CD4-positive, alpha-beta memory T cell (primary cell): ENCODE results near the gene MCIDAS. TPM values are rescaled to one million over a fixed set of nuclear protein-coding genes. Genes with fewer than 3 reads are reported as not detected.
A peak's percentile ranks its signal among the peaks of the same experiment; 100 is the strongest.

Experiments
- CTCF ChIA-PET: fragments of 350-600 bp; sonication (Branson Sonifier 250); formaldehyde crosslinking; loops from one replicate; lab custom pipeline; 2021; ENCODE audit warnings: inconsistent platforms; ENCODE audit not compliant: partially characterized antibody; lab: Charles Lee
- POLR2A ChIA-PET: fragments of 350-600 bp; sonication (Branson Sonifier 250); formaldehyde crosslinking; loops from one replicate; lab custom pipeline; 2021; ENCODE audit not compliant: partially characterized antibody; lab: Charles Lee
- DNase-seq, 5 donors: peaks; one replicate each; pipeline versions ENCODE4 v3.0.0 to v3.0.0-alpha.2; 2020 to 2022; ENCODE audit warnings: mixed read lengths in 1 of 5
- H3K27ac ChIP-seq: one replicate; pipeline ENCODE4 v1.7.0; 2013; ENCODE audit warnings: low read depth, low read length
- H3K27me3 ChIP-seq: 2 replicates; pipeline ENCODE4 v1.7.0; 2013; ENCODE audit warnings: mild to moderate bottlenecking, low read length, moderate library complexity; ENCODE audit not compliant: insufficient read depth
- H3K36me3 ChIP-seq: 2 replicates; pipeline ENCODE4 v1.7.0; 2013; ENCODE audit warnings: mild to moderate bottlenecking, low read length, moderate library complexity; ENCODE audit not compliant: insufficient read depth
- H3K4me1 ChIP-seq: 2 replicates; pipeline ENCODE4 v1.7.0; 2013; ENCODE audit warnings: mild to moderate bottlenecking, low read length, moderate library complexity; ENCODE audit not compliant: insufficient read depth
- H3K4me3 ChIP-seq, 2 donors: one replicate each; pipeline ENCODE4 v1.7.0; 2013; ENCODE audit warnings: low read length in 2 of 2, mild to moderate bottlenecking in 1 of 2
- H3K9me3 ChIP-seq, 2 donors: one replicate each; pipeline ENCODE4 v1.7.0; 2013; ENCODE audit warnings: low read length in 2 of 2, control low read depth in 1 of 2; ENCODE audit not compliant: control insufficient read depth in 1 of 2
- H3K27ac Mint-ChIP-seq, 7 donors: one replicate each; pipeline ENCODE4 v1.8.0; 2020 to 2021; ENCODE audit warnings: mixed read lengths in 7 of 7, mild to moderate bottlenecking in 6 of 7, inconsistent platforms in 3 of 7, moderate library complexity in 3 of 7
- H3K27me3 Mint-ChIP-seq, 2 donors: one replicate each; pipeline ENCODE4 v1.8.0; 2020 to 2021; ENCODE audit warnings: mixed read lengths in 2 of 2
- H3K36me3 Mint-ChIP-seq, 2 donors: one replicate each; pipeline ENCODE4 v1.8.0; 2020 to 2021; ENCODE audit warnings: mixed read lengths in 2 of 2, inconsistent platforms in 1 of 2, mild to moderate bottlenecking in 1 of 2
- H3K4me1 Mint-ChIP-seq, 4 donors: one replicate each; pipeline ENCODE4 v1.8.0; 2020 to 2021; ENCODE audit warnings: mixed read lengths in 4 of 4, mild to moderate bottlenecking in 1 of 4
- H3K4me3 Mint-ChIP-seq, 8 donors: one replicate each; pipeline ENCODE4 v1.8.0; 2020 to 2021; ENCODE audit warnings: mixed read lengths in 8 of 8, mild to moderate bottlenecking in 7 of 8, moderate library complexity in 6 of 8, inconsistent platforms in 3 of 8
- H3K9me3 Mint-ChIP-seq, 8 donors: one replicate each; pipeline ENCODE4 v1.8.0; 2020 to 2021; ENCODE audit warnings: mixed read lengths in 8 of 8, mild to moderate bottlenecking in 5 of 8, inconsistent platforms in 3 of 8, moderate library complexity in 1 of 8
- intact Hi-C: fragments of 100-400 bp; cut with micrococcal nuclease; formaldehyde crosslinking; loops from one replicate; pipeline ENCODE4 v1.15.1; 2023
- polyA plus RNA-seq, 2 donors: library from polyadenylated mRNA; unstranded; fragments of 300-500 nt; fragmentation: Illumina TruSeq; gene quantifications; one replicate each; pipeline ENCODE4 v1.2.3, GENCODE V29; 2021
- total RNA-seq, 2 experiments: library from RNA; stranded (reverse); gene quantifications; one replicate each; pipeline ENCODE4 v1.2.3, GENCODE V29; 2021

The MCIDAS gene
- total and polyA plus RNA-seq, 4 experiments from 2014 or later = not detected

DNA sequence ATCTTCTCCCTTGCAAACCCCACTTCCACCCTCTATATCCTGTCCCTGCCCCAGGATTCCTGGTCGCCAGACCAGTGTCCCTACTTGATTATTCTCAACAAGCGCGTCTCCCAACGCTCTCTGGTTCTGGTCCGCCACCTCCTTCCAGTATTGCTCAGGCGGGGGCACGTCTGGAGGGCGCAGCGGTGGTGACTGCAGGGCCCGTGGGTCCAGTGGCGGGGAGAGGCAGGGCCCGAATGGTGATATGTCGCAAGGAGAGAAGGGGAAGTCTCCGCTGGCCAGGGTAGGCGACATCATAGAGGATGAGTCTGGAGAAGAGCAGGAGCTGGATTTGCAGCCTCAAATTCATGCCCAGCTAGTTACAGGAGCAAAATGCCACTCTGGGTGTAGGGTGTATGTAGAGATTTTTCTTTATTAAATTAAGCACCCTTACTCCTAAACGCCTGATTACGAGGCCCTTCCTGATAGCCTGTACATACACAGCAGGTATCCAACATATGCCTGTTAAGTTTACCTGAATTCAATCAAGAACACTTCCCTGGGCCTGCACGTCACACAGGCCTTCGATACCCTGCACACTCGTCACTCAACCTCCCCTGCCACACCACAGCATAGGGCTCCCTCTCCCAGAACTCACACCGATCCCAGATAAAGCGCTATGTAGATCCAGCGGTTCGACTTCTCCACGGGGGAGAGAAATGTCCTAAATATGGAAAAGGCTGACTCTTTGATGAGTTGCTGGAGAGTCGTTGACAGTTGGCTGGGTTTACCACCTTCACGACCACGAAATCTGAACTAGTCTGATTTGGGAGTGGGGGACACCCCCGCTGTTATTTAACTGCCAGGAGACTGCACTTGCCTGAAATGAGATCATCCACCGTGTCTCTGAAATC, 4.8 kb downstream of the MCIDAS start:
- no peaks in the 10 kb centered on the region for H3K9me3 ChIP-seq
- POLR2A ChIA-PET = no interaction called here
- peaks cover 58 to 64% of the 10 kb centered on the region in 2 donors for H3K27me3 Mint-ChIP-seq
- H3K4me1 ChIP-seq = peaks cover 38% of the 10 kb centered on the region
- peaks cover 0 to 4% (median 0%) of the 10 kb centered on the region in 8 donors for H3K9me3 Mint-ChIP-seq
- H3K36me3 ChIP-seq = no peaks in the 10 kb centered on the region
- no peak overlapping the region for H3K4me3 ChIP-seq
- no peaks in the 10 kb centered on the region for H3K36me3 Mint-ChIP-seq
- CTCF ChIA-PET = no interaction called here
- H3K4me3 Mint-ChIP-seq = peak overlapping the region in 5 of 8 donors; percentile 31 to 72 (median 58)
- intact Hi-C loops = no loop called here
- no peak overlapping the region for H3K27ac ChIP-seq
- peak in 1 of 5 donors; percentile 5 for DNase-seq
- H3K27me3 ChIP-seq = peaks cover 67% of the 10 kb centered on the region
- peaks cover 12 to 41% (median 26%) of the 10 kb centered on the region in 4 donors for H3K4me1 Mint-ChIP-seq
- peak overlapping the region in 1 of 7 donors; percentile 12 for H3K27ac Mint-ChIP-seq

DNA sequence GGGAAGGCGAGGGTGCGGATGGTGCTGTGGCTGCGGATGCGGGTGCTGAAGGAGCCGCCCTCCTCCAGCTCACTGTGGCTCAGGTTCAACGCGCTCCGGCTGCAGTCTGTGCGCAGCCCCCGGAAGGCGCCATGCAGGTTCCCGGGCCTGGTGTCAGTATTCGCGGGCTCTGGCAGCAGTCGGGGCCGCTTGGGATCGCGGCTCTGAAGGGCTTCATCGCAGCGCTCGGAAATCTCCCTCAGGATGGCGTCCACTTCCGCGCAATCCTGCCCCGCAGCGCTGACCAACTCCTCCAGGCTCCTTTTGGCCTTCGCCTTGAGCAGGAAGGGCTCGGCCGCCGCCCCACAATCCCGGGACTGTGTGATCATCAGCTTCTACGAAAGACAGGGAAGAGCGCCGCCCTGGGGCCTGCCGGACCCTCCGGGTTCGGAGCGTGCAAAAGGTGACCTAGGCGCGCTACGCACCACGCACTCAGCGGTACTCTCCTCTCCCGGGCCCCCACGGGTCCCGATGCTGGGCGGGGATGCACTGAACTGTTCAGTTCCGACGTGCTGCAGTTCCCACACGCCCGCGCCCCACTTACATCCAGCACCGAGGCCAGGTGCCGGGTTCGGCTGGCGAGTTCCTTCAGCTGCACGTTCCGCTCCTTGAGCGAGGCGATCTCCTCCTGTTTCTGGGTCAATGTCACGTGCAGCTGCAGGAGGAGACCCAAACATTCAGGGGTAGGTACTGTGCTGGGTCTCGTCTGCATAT, 6.5 kb downstream of the MCIDAS start:
- Histone ChIP-seq H3K9me3 (no peaks in the 10 kb centered on the region), H3K36me3 (no peaks in the 10 kb centered on the region), H3K4me1 (peaks cover 28% of the 10 kb centered on the region), H3K27ac (no peak overlapping the region), H3K27me3 (peaks cover 57% of the 10 kb centered on the region), H3K4me3 (peak overlapping the region in 1 of 2 donors; percentile 28)
- CTCF ChIA-PET = interaction anchor here (0.6 kb wide), 1 partner anchor 1988 kb away, joined by 4 read pairs; no protein-coding TSS in a partner anchor
- no peaks in the 10 kb centered on the region for H3K36me3 Mint-ChIP-seq
- intact Hi-C loops = no loop called here
- no peak overlapping the region for H3K27ac Mint-ChIP-seq
- peak in 1 of 5 donors; percentile 15 for DNase-seq
- peaks cover 55 to 60% of the 10 kb centered on the region in 2 donors for H3K27me3 Mint-ChIP-seq
- H3K4me1 Mint-ChIP-seq = peaks cover 9 to 32% (median 22%) of the 10 kb centered on the region in 4 donors
- POLR2A ChIA-PET = interaction anchor here (1.1 kb wide), 1 partner anchor 12 kb away, joined by 4 read pairs; no protein-coding TSS in a partner anchor
- peaks cover 0 to 4% (median 0%) of the 10 kb centered on the region in 8 donors for H3K9me3 Mint-ChIP-seq
- peak overlapping the region; percentile 15 to 76 (median 72) for H3K4me3 Mint-ChIP-seq

DNA sequence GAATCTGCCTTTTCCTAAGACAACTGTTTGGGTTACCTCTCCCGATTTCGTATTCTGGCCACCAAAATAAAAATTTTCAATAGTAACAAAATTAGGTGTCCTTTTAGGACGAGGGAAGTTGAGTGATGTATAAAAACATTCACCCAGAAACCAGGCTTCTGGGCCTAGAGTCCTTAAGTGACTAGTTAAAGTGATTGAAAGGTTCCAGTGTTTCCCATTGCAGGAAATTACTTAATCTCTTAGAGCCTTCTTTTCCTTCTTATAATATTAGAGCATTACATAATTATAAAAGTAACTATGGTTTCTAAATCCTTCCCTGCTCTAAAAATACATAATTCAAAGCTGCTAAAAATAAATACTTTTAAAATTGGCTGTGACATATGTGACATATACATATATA, 7.3 kb downstream of the MCIDAS start:
- Mint-ChIP-seq H3K27ac (no peak overlapping the region), H3K9me3 (peaks cover 0 to 4% (median 0%) of the 10 kb centered on the region in 8 donors), H3K4me1 (peaks cover 9 to 32% (median 21%) of the 10 kb centered on the region in 4 donors), H3K27me3 (peaks cover 50 to 51% of the 10 kb centered on the region in 2 donors), H3K36me3 (no peaks in the 10 kb centered on the region), H3K4me3 (peak overlapping the region in 5 of 8 donors; percentile 10 to 76 (median 70))
- ChIA-PET POLR2A (no interaction called here), CTCF (no interaction called here)
- Histone ChIP-seq H3K4me3 (no peak overlapping the region), H3K27me3 (peaks cover 49% of the 10 kb centered on the region), H3K4me1 (peaks cover 28% of the 10 kb centered on the region), H3K9me3 (no peaks in the 10 kb centered on the region), H3K36me3 (no peaks in the 10 kb centered on the region), H3K27ac (no peak overlapping the region)
- DNase-seq = no peak
- intact Hi-C loops = no loop called here

DNA sequence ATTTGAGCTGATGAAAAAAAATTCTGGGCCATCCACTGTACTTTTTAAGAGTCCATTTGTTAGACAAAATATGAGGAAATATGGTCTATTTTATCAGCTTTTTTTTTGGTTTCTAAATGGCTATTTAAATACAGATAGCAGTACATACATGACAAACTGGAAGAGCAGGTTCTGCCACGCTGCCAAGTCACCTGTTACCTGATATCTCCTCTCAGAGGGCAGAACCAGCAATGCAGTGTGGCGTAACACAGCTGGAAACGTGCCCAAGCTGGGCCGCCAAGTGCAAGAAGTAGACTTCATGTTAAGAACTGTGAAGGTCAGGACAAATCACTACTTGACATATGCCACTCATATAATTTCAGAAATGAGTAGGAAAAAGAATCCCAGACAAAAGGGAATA, 8.1 kb downstream of the MCIDAS start:
- Mint-ChIP-seq H3K9me3 (peaks cover 0 to 4% (median 0%) of the 10 kb centered on the region in 8 donors), H3K4me3 (peak overlapping the region in 1 of 8 donors; percentile 52), H3K27ac (no peak overlapping the region), H3K27me3 (peaks cover 44 to 48% of the 10 kb centered on the region in 2 donors), H3K36me3 (no peaks in the 10 kb centered on the region), H3K4me1 (peaks cover 9 to 32% (median 20%) of the 10 kb centered on the region in 4 donors)
- H3K27me3 ChIP-seq = peaks cover 40% of the 10 kb centered on the region
- H3K4me1 ChIP-seq = peaks cover 28% of the 10 kb centered on the region
- no peaks in the 10 kb centered on the region for H3K9me3 ChIP-seq
- H3K27ac ChIP-seq = no peak overlapping the region
- no peak overlapping the region for H3K4me3 ChIP-seq
- CTCF ChIA-PET = no interaction called here
- intact Hi-C loops = no loop called here
- H3K36me3 ChIP-seq = no peaks in the 10 kb centered on the region
- POLR2A ChIA-PET = no interaction called here
- DNase-seq = no peak

- Histone ChIP-seq H3K4me1 (no peaks in the 10 kb centered on the region), H3K27me3 (no peaks in the 10 kb centered on the region), H3K27ac (no peak overlapping the region), H3K36me3 (no peaks in the 10 kb centered on the region), H3K9me3 (no peaks in the 10 kb centered on the region), H3K4me3 (no peak overlapping the region)
- Mint-ChIP-seq H3K9me3 (no peaks in the 10 kb centered on the region), H3K4me3 (no peak overlapping the region), H3K27ac (no peak overlapping the region), H3K4me1 (peaks cover 0 to 2% (median 0%) of the 10 kb centered on the region in 4 donors), H3K27me3 (peaks cover 8 to 10% of the 10 kb centered on the region in 2 donors), H3K36me3 (no peaks in the 10 kb centered on the region)
- CTCF ChIA-PET = no interaction called here
- POLR2A ChIA-PET = interaction anchor here (1.0 kb wide), 1 partner anchor 21 kb away, joined by 3 read pairs; no protein-coding TSS in a partner anchor
- intact Hi-C loops = no loop called here
- DNase-seq = no peak
Observed at GRCh38 chr5:55211184-55211874, 15.8 kb downstream of the MCIDAS start.

- DNase-seq = no peak
- H3K9me3 ChIP-seq = no peaks in the 10 kb centered on the region
- H3K27me3 ChIP-seq = peaks cover 1% of the 10 kb centered on the region
- ChIA-PET CTCF (no interaction called here), POLR2A (no interaction called here)
- no peak overlapping the region for H3K27ac ChIP-seq
- no peaks in the 10 kb centered on the region for H3K36me3 Mint-ChIP-seq
- peaks cover 0 to 7% (median under 1%) of the 10 kb centered on the region in 8 donors for H3K9me3 Mint-ChIP-seq
- H3K27ac Mint-ChIP-seq = no peak overlapping the region
- H3K36me3 ChIP-seq = no peaks in the 10 kb centered on the region
- no peak overlapping the region for H3K4me3 Mint-ChIP-seq
- intact Hi-C loops = no loop called here
- H3K4me1 Mint-ChIP-seq = peaks cover 0 to 2% (median 0%) of the 10 kb centered on the region in 4 donors
- no peaks in the 10 kb centered on the region for H3K4me1 ChIP-seq
- peaks cover 17 to 27% of the 10 kb centered on the region in 2 donors for H3K27me3 Mint-ChIP-seq
- H3K4me3 ChIP-seq = no peak overlapping the region
Observed at GRCh38 chr5:55205001-55205400, 22.1 kb downstream of the MCIDAS start.
